ENCODE results near the gene SPOCD1. TPM values are rescaled to one million over a fixed set of nuclear protein-coding genes. Genes with fewer than 3 reads are reported as not detected.

Gene SPOCD1
- total RNA-seq, 1 experiment from 2014 or later: 10.2 TPM

- POLR2A ChIA-PET (ENCODE audit: unreplicated experiment): no interaction called here
- no peak for DNase-seq
- intact Hi-C loops (cut with micrococcal nuclease; ENCODE audit: unreplicated experiment): loop anchor here (10.0 kb wide), 1 partner anchor 623 kb away; no protein-coding TSS in a partner anchor
These were observed 23.7 kb downstream of the SPOCD1 start for GRCh38 chr1:31792116-31792515.

GRCh38 chr1:31791131-31791858 lies 24.5 kb downstream of the SPOCD1 start:
- peaks cover 2% of the 10 kb centered on the region; the same call in 1 of the 2 replicates for H3K79me2 ChIP-seq (ENCODE audit: low read depth)
- ChIA-PET POLR2A (ENCODE audit: unreplicated experiment) (no interaction called here), CTCF (interaction anchor here (0.6 to 0.7 kb wide), 2 partner anchors 42 to 271 kb away, joined by 3 read pairs; no protein-coding TSS in a partner anchor)
- no peaks in the 10 kb centered on the region for H3K27me3 ChIP-seq (ENCODE audit: insufficient read depth, low read depth)
- H3K4me3 ChIP-seq: no peak overlapping the region
- no peak overlapping the region for H3K27ac ChIP-seq
- H3F3A ChIP-seq (ENCODE audit: insufficient read depth, low read depth): peaks cover 39% of the 10 kb centered on the region
- no peaks in the 10 kb centered on the region for H3K9me3 ChIP-seq (ENCODE audit: insufficient read depth, low read depth)
- H3K9me2 ChIP-seq (ENCODE audit: insufficient read depth): no peaks in the 10 kb centered on the region
- TF ChIP-seq EZH2 (IDR thresholded peaks at IDR 0.05; ENCODE audit: low read depth) (no peak), CTCF (conservative IDR thresholded peaks at IDR 0.05) (no peak)
- no peak for DNase-seq
- peaks cover 11% of the 10 kb centered on the region; the same call in 1 of the 2 replicates for H3K4me1 ChIP-seq (replicated peaks; ENCODE audit: insufficient read depth)
- BruUV-seq (replicated peaks): no TSS peak
- H4K20me1 ChIP-seq (ENCODE audit: insufficient read depth): no peaks in the 10 kb centered on the region
- intact Hi-C loops (cut with micrococcal nuclease; ENCODE audit: unreplicated experiment): loop anchor here (2.0 to 10.0 kb wide), 2 partner anchors 174 to 624 kb away; no protein-coding TSS in a partner anchor
- no peak overlapping the region for H3K4me2 ChIP-seq
- H2AFZ ChIP-seq: no peak overlapping the region
- no peaks in the 10 kb centered on the region for H3K36me3 ChIP-seq (ENCODE audit: low read depth)

More at GRCh38 chr1:31792116-31792515, 23.7 kb downstream of the SPOCD1 start:
- Histone ChIP-seq H3K4me1 (replicated peaks; ENCODE audit: insufficient read depth) (peaks cover 19% of the 10 kb centered on the region), H3F3A (ENCODE audit: insufficient read depth, low read depth) (peaks cover 38% of the 10 kb centered on the region), H2AFZ (no peak overlapping the region), H3K36me3 (ENCODE audit: low read depth) (no peaks in the 10 kb centered on the region), H3K4me2 (no peak overlapping the region), H3K9me3 (ENCODE audit: insufficient read depth, low read depth) (no peaks in the 10 kb centered on the region), H3K27ac (no peak overlapping the region), H3K9me2 (ENCODE audit: insufficient read depth) (no peaks in the 10 kb centered on the region), H3K4me3 (no peak overlapping the region), H4K20me1 (ENCODE audit: insufficient read depth) (no peaks in the 10 kb centered on the region), H3K79me2 (ENCODE audit: low read depth) (peaks cover 10% of the 10 kb centered on the region), H3K27me3 (ENCODE audit: insufficient read depth, low read depth) (no peaks in the 10 kb centered on the region)
- CTCF ChIA-PET: interaction anchor here (0.6 kb wide), 1 partner anchor 41 kb away, joined by 3 read pairs; no protein-coding TSS in a partner anchor
- TF ChIP-seq CTCF (conservative IDR thresholded peaks at IDR 0.05) (no peak), EZH2 (IDR thresholded peaks at IDR 0.05; ENCODE audit: low read depth) (no peak)
- BruUV-seq (replicated peaks): no TSS peak

GRCh38 chr1:31790641-31791091 lies 25.2 kb downstream of the SPOCD1 start:
- no peak overlapping the region for H2AFZ ChIP-seq
- no peaks in the 10 kb centered on the region for H3K9me2 ChIP-seq (ENCODE audit: insufficient read depth)
- H3K27me3 ChIP-seq (ENCODE audit: insufficient read depth, low read depth): no peaks in the 10 kb centered on the region
- BruUV-seq (replicated peaks): no TSS peak
- intact Hi-C loops (cut with micrococcal nuclease; ENCODE audit: unreplicated experiment): loop anchor here (2.0 to 10.0 kb wide), 2 partner anchors 174 to 624 kb away; no protein-coding TSS in a partner anchor
- H3K36me3 ChIP-seq (ENCODE audit: low read depth): no peaks in the 10 kb centered on the region
- no peak for DNase-seq
- no peaks in the 10 kb centered on the region for H4K20me1 ChIP-seq (ENCODE audit: insufficient read depth)
- peaks cover 10% of the 10 kb centered on the region; the same call in 1 of the 2 replicates for H3K4me1 ChIP-seq (replicated peaks; ENCODE audit: insufficient read depth)
- ChIA-PET CTCF (interaction anchor here (0.7 kb wide), 1 partner anchor 271 kb away, joined by 3 read pairs; no protein-coding TSS in a partner anchor), POLR2A (ENCODE audit: unreplicated experiment) (no interaction called here)
- H3K9me3 ChIP-seq (ENCODE audit: insufficient read depth, low read depth): no peaks in the 10 kb centered on the region
- peaks cover 33% of the 10 kb centered on the region for H3F3A ChIP-seq (ENCODE audit: insufficient read depth, low read depth)
- no peak overlapping the region for H3K4me3 ChIP-seq
- TF ChIP-seq EZH2 (IDR thresholded peaks at IDR 0.05; ENCODE audit: low read depth): no peak
- TF ChIP-seq CTCF (conservative IDR thresholded peaks at IDR 0.05): no peak
- H3K4me2 ChIP-seq: no peak overlapping the region
- no peaks in the 10 kb centered on the region for H3K79me2 ChIP-seq (ENCODE audit: low read depth)
- H3K27ac ChIP-seq: no peak overlapping the region
